Measurements from ENCODE around the gene CAMK1D.

CAMK1D gene

DNA sequence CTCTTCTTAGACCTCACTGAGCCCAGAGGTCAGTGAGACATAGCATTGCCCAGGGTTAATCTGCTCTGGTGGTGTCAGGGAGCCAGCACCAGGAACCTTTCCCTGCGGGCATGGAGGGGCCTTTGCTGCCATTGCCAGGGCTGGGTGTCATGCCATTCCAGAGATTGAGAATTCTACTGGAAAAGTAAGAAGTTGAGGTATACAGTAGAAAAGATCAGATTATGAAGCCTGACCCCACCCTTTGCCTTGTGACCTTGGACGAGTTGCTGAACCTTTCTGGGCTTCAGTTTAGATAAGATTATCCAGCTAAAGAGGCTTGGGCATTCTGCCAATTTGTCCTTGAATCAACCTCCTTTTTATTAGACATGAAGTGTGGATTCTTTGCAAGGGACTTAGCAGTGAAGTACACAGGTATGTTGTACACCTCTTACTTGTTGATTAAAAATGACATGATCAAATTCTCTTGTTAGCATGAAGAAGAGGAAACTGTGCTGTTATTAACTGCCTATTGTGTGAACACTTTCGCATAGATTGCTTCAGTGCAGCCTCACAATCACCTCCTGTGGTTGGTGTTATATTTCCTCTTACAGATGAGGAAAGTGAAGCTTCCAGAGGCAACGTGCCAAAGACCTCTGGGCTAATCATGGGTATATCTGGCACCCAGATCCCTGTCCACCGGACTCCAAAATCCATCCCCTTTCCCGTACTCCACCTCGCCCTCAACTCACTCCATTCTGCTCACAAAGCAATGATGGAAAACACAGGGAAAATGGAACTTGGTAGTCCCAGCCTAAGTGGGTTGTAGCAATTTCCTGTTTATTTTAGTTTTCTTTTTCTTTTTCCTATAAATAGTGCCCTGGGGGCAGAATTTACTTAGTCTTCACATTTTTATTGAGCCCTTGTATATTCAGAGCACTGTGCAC, 151.3 kb downstream of the CAMK1D start:
- TF ChIP-seq, protein P1, sequence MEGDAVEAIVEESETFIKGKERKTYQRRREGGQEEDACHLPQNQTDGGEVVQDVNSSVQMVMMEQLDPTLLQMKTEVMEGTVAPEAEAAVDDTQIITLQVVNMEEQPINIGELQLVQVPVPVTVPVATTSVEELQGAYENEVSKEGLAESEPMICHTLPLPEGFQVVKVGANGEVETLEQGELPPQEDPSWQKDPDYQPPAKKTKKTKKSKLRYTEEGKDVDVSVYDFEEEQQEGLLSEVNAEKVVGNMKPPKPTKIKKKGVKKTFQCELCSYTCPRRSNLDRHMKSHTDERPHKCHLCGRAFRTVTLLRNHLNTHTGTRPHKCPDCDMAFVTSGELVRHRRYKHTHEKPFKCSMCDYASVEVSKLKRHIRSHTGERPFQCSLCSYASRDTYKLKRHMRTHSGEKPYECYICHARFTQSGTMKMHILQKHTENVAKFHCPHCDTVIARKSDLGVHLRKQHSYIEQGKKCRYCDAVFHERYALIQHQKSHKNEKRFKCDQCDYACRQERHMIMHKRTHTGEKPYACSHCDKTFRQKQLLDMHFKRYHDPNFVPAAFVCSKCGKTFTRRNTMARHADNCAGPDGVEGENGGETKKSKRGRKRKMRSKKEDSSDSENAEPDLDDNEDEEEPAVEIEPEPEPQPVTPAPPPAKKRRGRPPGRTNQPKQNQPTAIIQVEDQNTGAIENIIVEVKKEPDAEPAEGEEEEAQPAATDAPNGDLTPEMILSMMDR (IDR thresholded peaks at IDR 0.05; ENCODE audit: low read depth, low read length, missing control alignments): no peak
- DNase-seq (ENCODE audit: low read depth): no peak
- H3K4me3 ChIP-seq (ENCODE audit: low read depth, low read length): no peak overlapping the region

DNA sequence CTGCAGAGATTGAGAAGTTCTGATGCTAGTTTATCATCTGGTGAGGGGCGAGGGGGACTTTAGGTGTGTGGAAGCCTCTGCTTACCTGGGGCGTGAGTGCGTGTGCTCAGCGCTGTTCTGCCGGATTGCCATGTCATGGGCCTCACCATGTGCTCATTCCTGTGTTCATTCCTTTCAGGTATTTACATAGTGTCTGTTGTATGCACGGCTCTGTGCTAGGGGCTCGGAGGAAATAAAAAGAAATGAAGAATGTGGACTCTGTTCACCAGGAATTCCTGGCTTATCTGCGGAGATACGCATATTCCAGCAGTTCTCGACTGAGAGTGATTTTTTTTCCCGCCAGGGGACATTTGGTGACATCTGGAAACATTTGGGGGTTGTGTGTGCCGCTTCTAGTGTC, 152.0 kb downstream of the CAMK1D start:
- TF ChIP-seq, protein P1 (IDR thresholded peaks at IDR 0.05; ENCODE audit: low read depth, low read length, missing control alignments): no peak
- no peak overlapping the region for H3K4me3 ChIP-seq (ENCODE audit: low read depth, low read length)
- DNase-seq (ENCODE audit: low read depth): no peak

DNA sequence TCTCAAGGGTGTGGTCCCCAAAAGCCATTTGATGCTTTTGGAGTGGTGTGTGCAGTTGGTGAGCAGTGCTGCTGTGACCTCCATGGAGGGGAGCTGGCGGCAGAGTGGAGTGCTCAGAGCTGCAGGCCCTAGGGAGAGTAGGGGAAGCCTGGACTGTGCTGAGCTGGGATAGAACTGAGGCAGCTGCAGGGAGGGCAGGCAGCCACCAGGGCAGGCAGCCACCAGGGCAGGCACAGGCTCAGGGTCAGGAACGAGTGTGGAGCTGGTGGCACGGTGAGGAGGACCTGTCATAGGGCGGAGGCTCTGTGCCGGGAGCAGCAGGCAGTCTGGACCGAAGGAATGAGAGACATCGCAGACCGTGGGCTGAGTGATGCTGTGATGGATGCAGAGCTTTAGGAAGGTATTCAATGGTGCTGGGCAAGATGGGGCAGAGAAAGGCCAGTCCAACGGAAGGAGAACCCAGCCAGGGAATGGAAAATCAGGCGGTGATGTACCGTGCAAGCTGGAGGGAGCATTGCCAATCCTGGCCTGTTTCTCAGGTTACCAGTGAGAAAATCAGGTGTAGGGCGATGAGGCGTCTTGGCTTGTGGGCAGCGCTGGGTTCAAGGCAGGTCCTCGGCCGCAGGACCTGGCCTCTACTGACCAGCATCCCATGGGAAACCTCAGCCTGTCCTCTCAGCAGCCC, 152.6 kb downstream of the CAMK1D start:
- no peak overlapping the region for H3K4me3 ChIP-seq (ENCODE audit: low read depth, low read length)
- no peak for DNase-seq (ENCODE audit: low read depth)
- TF ChIP-seq, protein P1 (IDR thresholded peaks at IDR 0.05; ENCODE audit: low read depth, low read length, missing control alignments): no peak

DNA sequence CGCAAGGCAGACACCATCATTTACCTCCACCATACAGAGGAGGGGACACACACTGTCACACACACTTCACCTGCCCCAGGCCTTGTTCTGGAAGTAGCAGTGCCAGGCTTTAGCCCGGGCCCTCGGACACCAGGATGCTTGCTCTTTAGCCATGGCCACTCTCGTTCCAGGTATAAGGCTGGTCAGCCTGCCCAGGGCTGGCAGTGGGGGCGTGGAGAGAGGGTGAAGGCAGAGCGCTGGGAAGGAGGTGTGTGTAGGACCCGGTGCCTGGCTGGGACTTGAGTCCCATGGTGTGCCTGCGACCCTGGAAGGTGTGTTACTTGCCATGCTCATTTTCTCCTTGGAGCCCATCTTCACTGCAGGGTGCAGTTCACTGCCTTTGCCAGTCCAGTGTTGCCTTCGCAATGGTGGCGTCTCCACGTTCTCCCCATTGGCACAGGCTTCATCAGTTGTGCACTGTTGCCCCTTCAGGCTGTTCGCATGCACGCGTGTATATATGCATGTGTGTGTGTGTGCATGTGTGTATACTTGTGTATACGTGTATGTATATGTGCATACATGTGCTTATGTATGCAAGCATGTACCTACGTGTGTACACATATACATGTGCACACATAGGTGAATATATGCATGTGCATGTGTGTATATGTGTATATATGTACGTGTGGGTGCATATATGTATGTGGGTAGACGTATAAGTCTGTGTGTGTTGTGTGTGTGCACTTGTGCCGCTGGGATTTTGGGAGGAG, 153.4 kb downstream of the CAMK1D start:
- DNase-seq (ENCODE audit: low read depth): no peak
- TF ChIP-seq, protein P1 (IDR thresholded peaks at IDR 0.05; ENCODE audit: low read depth, low read length, missing control alignments): no peak
- no peak overlapping the region for H3K4me3 ChIP-seq (ENCODE audit: low read depth, low read length)

DNA sequence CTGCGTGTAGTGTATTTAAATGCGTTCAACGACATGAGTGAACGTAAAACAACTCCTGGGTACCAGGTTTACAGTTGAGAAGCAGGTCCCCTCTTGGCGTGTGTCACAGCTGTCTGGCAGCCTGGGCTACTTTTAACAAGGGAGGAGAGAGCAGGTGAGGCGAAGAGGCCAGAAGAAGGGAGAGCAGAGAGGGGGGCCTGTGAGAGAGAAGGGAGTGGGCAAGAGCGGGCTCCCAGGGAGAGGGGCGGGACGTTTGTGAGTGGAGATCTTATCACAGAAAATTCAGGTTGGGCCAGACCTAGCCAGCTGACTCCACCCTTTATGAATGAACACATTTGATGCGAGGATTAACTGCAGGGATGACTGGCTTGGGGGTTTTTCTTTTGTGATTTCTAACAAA, 154.0 kb downstream of the CAMK1D start:
- no peak for DNase-seq (ENCODE audit: low read depth)
- H3K4me3 ChIP-seq (ENCODE audit: low read depth, low read length): no peak overlapping the region
- TF ChIP-seq, protein P1 (IDR thresholded peaks at IDR 0.05; ENCODE audit: low read depth, low read length, missing control alignments): no peak

DNA sequence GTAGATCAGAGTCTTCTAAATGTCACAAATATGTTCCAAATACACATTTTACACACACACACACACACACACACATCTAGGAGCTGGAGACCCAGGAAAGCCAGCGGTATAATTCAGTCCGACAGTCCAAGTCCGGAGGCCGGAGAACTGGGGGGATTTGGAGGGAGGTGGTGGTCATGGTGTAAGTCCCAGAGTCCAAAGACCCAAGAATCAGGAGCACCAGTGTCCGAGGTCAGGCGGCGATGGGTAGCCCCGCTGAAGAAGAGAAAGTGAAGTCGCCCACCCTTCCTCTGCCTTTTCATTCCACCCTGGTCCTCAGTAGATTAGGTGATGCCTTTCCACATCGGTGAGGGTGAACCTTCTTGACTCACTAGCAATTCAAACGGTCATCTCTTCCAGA, 154.8 kb downstream of the CAMK1D start:
- TF ChIP-seq, protein P1 (IDR thresholded peaks at IDR 0.05; ENCODE audit: low read depth, low read length, missing control alignments): no peak
- no peak overlapping the region for H3K4me3 ChIP-seq (ENCODE audit: low read depth, low read length)
- no peak for DNase-seq (ENCODE audit: low read depth)
